IMR-90 (cell line): ENCODE measurements around the gene OR10H1. TPM values are rescaled to one million over a fixed set of nuclear protein-coding genes. Genes with fewer than 3 reads are reported as not detected.

Experiments
- ATAC-seq: fragments of 200-7000 bp; cut with Tn5 transposase; 2 replicates; pipeline ENCODE4 v1.9.1; 2020; ENCODE audit warnings: low read depth, mild to moderate bottlenecking, moderate library complexity
- BruUV-seq: library from RNA; stranded (reverse); fragments of 400-500 nt; replicated peaks from 2 replicates; lab custom pipeline; 2021; lab: Mats Ljungman, UMichigan
- CTCF ChIA-PET: fragments of 300-600 bp; formaldehyde crosslinking; extraction: SDS; loops from one replicate; lab custom pipeline; 2021; ENCODE audit warnings: antibody characterized with exemption; lab: Yijun Ruan, JAX
- POLR2A ChIA-PET: fragments of 300-600 bp; sonication (Branson Sonifier 250); formaldehyde crosslinking; loops from one replicate; lab custom pipeline; 2022; ENCODE audit warnings: antibody characterized with exemption; ENCODE audit not compliant: unreplicated experiment; lab: Charles Lee
- DNase-seq: peaks from one replicate; pipeline ENCODE4 v3.0.0; 2013
- H2AFZ ChIP-seq: replicated peaks from 2 replicates; pipeline ENCODE3; 2013; ENCODE audit warnings: low read length, mild to moderate bottlenecking; ENCODE audit not compliant: poor library complexity
- H2AK5ac ChIP-seq: 2 replicates; pipeline ENCODE4 v1.6.1; 2013; ENCODE audit warnings: low read depth, low read length, inconsistent platforms
- H2AK9ac ChIP-seq: replicated peaks from 2 replicates; pipeline ENCODE3; 2013; ENCODE audit warnings: mild to moderate bottlenecking, low read depth, low read length, moderate library complexity; ENCODE audit not compliant: poor library complexity
- H2BK120ac ChIP-seq: 2 replicates; pipeline ENCODE4 v1.6.1; 2013; ENCODE audit warnings: low read depth, low read length, inconsistent platforms
- H2BK15ac ChIP-seq: 3 replicates; pipeline ENCODE4 v1.6.1; 2013; ENCODE audit warnings: low read depth, low read length, inconsistent platforms
- H2BK20ac ChIP-seq: 2 replicates; pipeline ENCODE4 v1.6.1; 2013; ENCODE audit warnings: low read depth, mild to moderate bottlenecking, inconsistent platforms, low read length, moderate library complexity
- H2BK5ac ChIP-seq: 2 replicates; pipeline ENCODE4 v1.6.1; 2013; ENCODE audit warnings: mild to moderate bottlenecking, low read depth, low read length, inconsistent platforms; ENCODE audit not compliant: poor library complexity, severe bottlenecking
- H3K14ac ChIP-seq: replicated peaks from 2 replicates; pipeline ENCODE4 v1.6.1; 2013; ENCODE audit warnings: low read depth, low read length, inconsistent platforms
- H3K18ac ChIP-seq: 2 replicates; pipeline ENCODE4 v1.6.1; 2013; ENCODE audit warnings: low read depth, low read length, control low read depth
- H3K23ac ChIP-seq: 2 replicates; pipeline ENCODE4 v1.6.1; 2013; ENCODE audit warnings: low read depth, low read length, inconsistent platforms
- H3K27ac ChIP-seq: 2 replicates; pipeline ENCODE4 v1.5.1; 2013; ENCODE audit warnings: mild to moderate bottlenecking, control low read depth, low read length; ENCODE audit not compliant: insufficient read depth
- H3K27me3 ChIP-seq: 2 replicates; pipeline ENCODE4 v1.6.1; 2013; ENCODE audit warnings: low read length; ENCODE audit not compliant: control insufficient read depth, insufficient read depth
- H3K36me3 ChIP-seq: 2 replicates; pipeline ENCODE4 v1.6.1; 2013; ENCODE audit warnings: low read length, mixed read lengths; ENCODE audit not compliant: control insufficient read depth, insufficient read depth
- H3K4ac ChIP-seq: 2 replicates; pipeline ENCODE4 v1.6.1; 2013; ENCODE audit warnings: low read depth, low read length, inconsistent platforms
- H3K4me1 ChIP-seq: 2 replicates; pipeline ENCODE4 v1.6.1; 2013; ENCODE audit warnings: low read length, mixed read lengths; ENCODE audit not compliant: control insufficient read depth, insufficient read depth
- H3K4me2 ChIP-seq: 2 replicates; pipeline ENCODE4 v1.6.1; 2013; ENCODE audit warnings: low read depth, mild to moderate bottlenecking, control low read depth, low read length, moderate library complexity
- H3K4me3 ChIP-seq: 2 replicates; pipeline ENCODE4 v1.5.1; 2013; ENCODE audit warnings: low read depth, mild to moderate bottlenecking, control low read depth, low read length, moderate library complexity; ENCODE audit not compliant: insufficient read depth
- H3K56ac ChIP-seq: 2 replicates; pipeline ENCODE4 v1.6.1; 2013; ENCODE audit warnings: low read length, inconsistent platforms; ENCODE audit not compliant: insufficient read depth; ENCODE audit errors: extremely low read depth
- H3K79me1 ChIP-seq, 2 experiments: 2 replicates each; pipeline ENCODE4 v1.6.1; 2013; ENCODE audit warnings: low read length in 2 of 2, inconsistent platforms in 1 of 2, low read depth in 1 of 2
- H3K9ac ChIP-seq: 2 replicates; pipeline ENCODE4 v1.6.1; 2013; ENCODE audit warnings: low read depth, low read length, control low read depth
- H3K9me1 ChIP-seq: 2 replicates; pipeline ENCODE4 v1.6.1; 2013; ENCODE audit warnings: low read length, inconsistent platforms; ENCODE audit not compliant: insufficient read depth
- H3K9me3 ChIP-seq: 2 replicates; pipeline ENCODE4 v1.6.1; 2013; ENCODE audit warnings: low read length; ENCODE audit not compliant: control insufficient read depth, insufficient read depth
- H4K20me1 ChIP-seq: 2 replicates; pipeline ENCODE4 v1.6.1; 2013; ENCODE audit warnings: low read length, inconsistent platforms; ENCODE audit not compliant: insufficient read depth
- H4K5ac ChIP-seq: 2 replicates; pipeline ENCODE4 v1.6.1; 2013; ENCODE audit warnings: mild to moderate bottlenecking, low read depth, low read length, control low read depth
- H4K8ac ChIP-seq, 2 experiments: 2 replicates each; pipeline ENCODE4 v1.6.1; 2013; ENCODE audit warnings: low read depth in 2 of 2, low read length in 2 of 2, control low read depth in 1 of 2, inconsistent platforms in 1 of 2
- H4K91ac ChIP-seq: 2 replicates; pipeline ENCODE4 v1.6.1; 2013; ENCODE audit warnings: low read depth, low read length, inconsistent platforms; ENCODE audit not compliant: insufficient read depth
- CEBPB ChIP-seq: IDR thresholded peaks from 2 replicates; pipeline ENCODE4 v1.6.1; 2012; ENCODE audit warnings: low read depth, low read length, improper control_type of control experiment
- CHD1 ChIP-seq: IDR thresholded peaks from 2 replicates; pipeline ENCODE4 v1.6.1; 2012; ENCODE audit warnings: low read depth, low read length, improper control_type of control experiment
- FOS ChIP-seq: fragments of 150-350 bp; IDR thresholded peaks from 2 replicates; pipeline ENCODE4 v1.6.1; 2016; ENCODE audit warnings: low read depth, low read length
- SMC3 ChIP-seq: fragments of 150-350 bp; IDR thresholded peaks from 2 replicates; pipeline ENCODE4 v1.6.1; 2016; ENCODE audit warnings: low read depth, mild to moderate bottlenecking, antibody characterized with exemption, low read length, moderate library complexity
- WGBS, 2 experiments: methylation state at CpG; one replicate each; pipeline versions ENCODE4 v1.1.5 to v1.1.7; 2013; ENCODE audit warnings: missing lambda C conversion rate in 2 of 2; ENCODE audit not compliant: insufficient read length in 1 of 2; ENCODE audit errors: extremely low coverage in 2 of 2; 5-methylcytosine and 5-hydroxymethylcytosine counted together
- dilution Hi-C: fragments of 300-500 bp; cut with HindIII; formaldehyde crosslinking; loops from one replicate; pipeline ENCODE4 v1.14.3; 2018; ENCODE audit warnings: low sequenced_read_pairs; ENCODE audit not compliant: unreplicated experiment
- in situ Hi-C: fragments of 300-500 bp; cut with MboI; formaldehyde crosslinking; loops from 3 replicates; pipeline ENCODE4 v1.14.3; 2019; ENCODE audit warnings: low sequenced_read_pairs, inconsistent platforms, mixed read lengths
- intact Hi-C: fragments of 100-400 bp; cut with micrococcal nuclease; formaldehyde crosslinking; loops from 2 replicates; pipeline ENCODE4 v1.10.0; 2022
- polyA plus RNA-seq, 3 experiments: library from polyadenylated mRNA; depleted of rRNA; stranded (reverse); fragments of >200 nt; gene quantifications; 2 replicates each; pipeline ENCODE4 v1.2.3, GENCODE V29; 2012; ENCODE audit warnings: low replicate concordance in 1 of 3
- total RNA-seq: library from RNA; depleted of rRNA; stranded (reverse); fragments of >200 nt; gene quantifications from 2 replicates; pipeline ENCODE4 v1.2.3, GENCODE V29; 2012
- TF ChIP-seq, protein P1 (sequence below): conservative IDR thresholded peaks from 2 replicates; pipeline ENCODE4 v1.5.1; 2012; ENCODE audit warnings: mild to moderate bottlenecking, low read depth, low read length, improper control_type of control experiment

The OR10H1 gene
- total and polyA plus RNA-seq, 2 of the 4 experiments (the other 2 are of a cell fraction), result not detected

DNA sequence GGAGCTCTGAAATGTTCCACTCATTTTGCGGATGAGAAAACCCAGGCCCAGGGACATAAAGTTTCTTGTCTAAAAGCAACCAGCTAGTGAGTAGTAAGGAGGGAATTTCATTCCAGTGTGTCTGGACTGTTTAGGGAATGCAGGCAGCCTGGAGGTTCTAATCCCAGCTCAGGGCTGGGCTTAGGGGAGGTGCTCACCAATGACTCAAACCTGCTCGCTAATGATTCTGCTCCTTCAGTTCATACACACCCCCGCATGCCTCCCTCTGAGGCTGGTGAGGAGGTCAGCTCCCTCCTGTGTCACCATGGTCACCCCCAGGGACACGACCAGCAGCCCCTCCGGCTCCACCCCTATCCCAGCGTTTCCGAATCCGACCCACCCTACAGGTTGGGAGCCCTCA is 47.8 kb upstream of the OR10H1 start:
- no peaks in the 10 kb centered on the region for H3K4me1 ChIP-seq
- H2BK20ac ChIP-seq, result no peak overlapping the region
- TF ChIP-seq CHD1 (no peak), SMC3 (no peak), CEBPB (no peak), FOS (no peak)
- TF ChIP-seq, protein P1, sequence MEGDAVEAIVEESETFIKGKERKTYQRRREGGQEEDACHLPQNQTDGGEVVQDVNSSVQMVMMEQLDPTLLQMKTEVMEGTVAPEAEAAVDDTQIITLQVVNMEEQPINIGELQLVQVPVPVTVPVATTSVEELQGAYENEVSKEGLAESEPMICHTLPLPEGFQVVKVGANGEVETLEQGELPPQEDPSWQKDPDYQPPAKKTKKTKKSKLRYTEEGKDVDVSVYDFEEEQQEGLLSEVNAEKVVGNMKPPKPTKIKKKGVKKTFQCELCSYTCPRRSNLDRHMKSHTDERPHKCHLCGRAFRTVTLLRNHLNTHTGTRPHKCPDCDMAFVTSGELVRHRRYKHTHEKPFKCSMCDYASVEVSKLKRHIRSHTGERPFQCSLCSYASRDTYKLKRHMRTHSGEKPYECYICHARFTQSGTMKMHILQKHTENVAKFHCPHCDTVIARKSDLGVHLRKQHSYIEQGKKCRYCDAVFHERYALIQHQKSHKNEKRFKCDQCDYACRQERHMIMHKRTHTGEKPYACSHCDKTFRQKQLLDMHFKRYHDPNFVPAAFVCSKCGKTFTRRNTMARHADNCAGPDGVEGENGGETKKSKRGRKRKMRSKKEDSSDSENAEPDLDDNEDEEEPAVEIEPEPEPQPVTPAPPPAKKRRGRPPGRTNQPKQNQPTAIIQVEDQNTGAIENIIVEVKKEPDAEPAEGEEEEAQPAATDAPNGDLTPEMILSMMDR, result no peak
- no peak overlapping the region for H2AK5ac ChIP-seq
- H3K36me3 ChIP-seq, result no peaks in the 10 kb centered on the region
- H2BK120ac ChIP-seq, result no peak overlapping the region
- no peak overlapping the region for H2AFZ ChIP-seq
- ChIA-PET CTCF (no interaction called here), POLR2A (no interaction called here)
- dilution Hi-C loops, result no loop called here
- intact Hi-C loops, result no loop called here
- BruUV-seq, result no TSS peak
- no peak overlapping the region for H3K18ac ChIP-seq
- no peak overlapping the region for H4K8ac ChIP-seq
- in situ Hi-C loops, result no loop called here
- no peaks in the 10 kb centered on the region for H4K20me1 ChIP-seq
- H3K4me2 ChIP-seq, result no peak overlapping the region
- no peak overlapping the region for H2BK5ac ChIP-seq
- H3K4ac ChIP-seq, result no peak overlapping the region
- H3K4me3 ChIP-seq, result no peak overlapping the region
- H3K56ac ChIP-seq, result no peak overlapping the region
- no peaks in the 10 kb centered on the region for H3K9me1 ChIP-seq
- no peak overlapping the region for H4K91ac ChIP-seq
- no peak overlapping the region for H3K9ac ChIP-seq
- no peak overlapping the region for H2AK9ac ChIP-seq
- H3K27ac ChIP-seq, result no peak overlapping the region
- no peak overlapping the region for H3K14ac ChIP-seq
- H3K79me1 ChIP-seq, result no peaks in the 10 kb centered on the region
- DNase-seq, result no peak
- H3K9me3 ChIP-seq, result peaks cover under 1% of the 10 kb centered on the region; the same call in 1 of the 2 replicates
- no peak overlapping the region for H3K23ac ChIP-seq
- no peak overlapping the region for H2BK15ac ChIP-seq
- WGBS, 2 experiments, result 47% methylated on average over 2 of the region's 8 CpGs; no CpG with 5 or more reads in 1 of the 2 experiments
- no peaks in the 10 kb centered on the region for H3K27me3 ChIP-seq
- H4K5ac ChIP-seq, result no peak overlapping the region
- ATAC-seq, result no peak
